ENCODE measurements around the gene COQ3. TPM values are rescaled to one million over a fixed set of nuclear protein-coding genes. Genes with fewer than 3 reads are reported as not detected.
"Not testable (repeated sequence)": the region's sequence is repeated elsewhere in the genome, so short reads cannot be mapped to it uniquely, and the experiment has no call there.

COQ3 gene
- total RNA-seq, 1 donor from 2014 or later = 12.9 TPM

- H3K27ac Mint-ChIP-seq = no peak overlapping the region
- no peaks in the 10 kb centered on the region for H3K36me3 Mint-ChIP-seq (ENCODE audit: low read depth)
- no peak for DNase-seq (ENCODE audit: low spot score)
- intact Hi-C loops (cut with micrococcal nuclease) = loop anchor here (10.0 kb wide), 1 partner anchor 497 kb away; no protein-coding TSS in a partner anchor
- H3K9me3 Mint-ChIP-seq = no peaks in the 10 kb centered on the region
- peaks cover 43% of the 10 kb centered on the region for H3K27me3 Mint-ChIP-seq (ENCODE audit: low read depth)
- H3K4me1 Mint-ChIP-seq (ENCODE audit: low read depth) = peaks cover 11% of the 10 kb centered on the region
- no peak overlapping the region for H3K4me3 Mint-ChIP-seq (ENCODE audit: low read depth)
These were observed 52.0 kb downstream of the COQ3 start for GRCh38 chr6:99341862-99342455.

- Mint-ChIP-seq H3K27me3 (ENCODE audit: low read depth) (peaks cover 25% of the 10 kb centered on the region), H3K9me3 (no peaks in the 10 kb centered on the region), H3K4me1 (ENCODE audit: low read depth) (no peaks in the 10 kb centered on the region), H3K4me3 (ENCODE audit: low read depth) (no peak overlapping the region), H3K36me3 (ENCODE audit: low read depth) (no peaks in the 10 kb centered on the region), H3K27ac (no peak overlapping the region)
- DNase-seq (ENCODE audit: low spot score) = no peak
- intact Hi-C loops (cut with micrococcal nuclease) = loop anchor here (10.0 kb wide), 2 partner anchors 177 to 247 kb away; partner anchors contain the start of gene USP45
These were observed 55.8 kb downstream of the COQ3 start for GRCh38 chr6:99338188-99338587.

- H3K27ac Mint-ChIP-seq; H3K4me1 Mint-ChIP-seq (ENCODE audit: low read depth); H3K4me3 Mint-ChIP-seq (ENCODE audit: low read depth); H3K9me3 Mint-ChIP-seq; H3K36me3 Mint-ChIP-seq (ENCODE audit: low read depth); DNase-seq (ENCODE audit: low spot score): not testable (repeated sequence)
- H3K27me3 Mint-ChIP-seq (ENCODE audit: low read depth) = peaks cover 23% of the 10 kb centered on the region
- intact Hi-C loops (cut with micrococcal nuclease) = loop anchor here (10.0 kb wide), 2 partner anchors 180 to 250 kb away; partner anchors contain the start of gene USP45
These were observed 58.7 kb downstream of the COQ3 start for GRCh38 chr6:99335298-99335697.

GRCh38 chr6:99334526-99335127 is 59.4 kb downstream of the COQ3 start:
- H3K4me1 Mint-ChIP-seq (ENCODE audit: low read depth) = peaks cover 5% of the 10 kb centered on the region
- intact Hi-C loops (cut with micrococcal nuclease) = loop anchor here (5.0 to 10.0 kb wide), 3 partner anchors 180 to 413 kb away; partner anchors contain the start of gene USP45
- H3K9me3 Mint-ChIP-seq = no peaks in the 10 kb centered on the region
- H3K4me3 Mint-ChIP-seq (ENCODE audit: low read depth) = no peak overlapping the region
- no peak overlapping the region for H3K27ac Mint-ChIP-seq
- H3K36me3 Mint-ChIP-seq (ENCODE audit: low read depth) = no peaks in the 10 kb centered on the region
- peaks cover 22% of the 10 kb centered on the region for H3K27me3 Mint-ChIP-seq (ENCODE audit: low read depth)
- no peak for DNase-seq (ENCODE audit: low spot score)

GRCh38 chr6:99333068-99333467 is 60.9 kb downstream of the COQ3 start:
- Mint-ChIP-seq H3K4me3 (ENCODE audit: low read depth) (no peak overlapping the region), H3K4me1 (ENCODE audit: low read depth) (peaks cover 5% of the 10 kb centered on the region), H3K27me3 (ENCODE audit: low read depth) (peaks cover 15% of the 10 kb centered on the region), H3K9me3 (no peaks in the 10 kb centered on the region), H3K27ac (no peak overlapping the region), H3K36me3 (ENCODE audit: low read depth) (no peaks in the 10 kb centered on the region)
- intact Hi-C loops (cut with micrococcal nuclease) = loop anchor here (5.0 to 10.0 kb wide), 3 partner anchors 182 to 414 kb away; partner anchors contain the start of gene USP45
- DNase-seq (ENCODE audit: low spot score) = no peak

- intact Hi-C loops (cut with micrococcal nuclease) = loop anchor here (5.0 to 10.0 kb wide), 3 partner anchors 183 to 416 kb away; partner anchors contain the start of gene USP45
- Mint-ChIP-seq H3K27me3 (ENCODE audit: low read depth) (peaks cover 6% of the 10 kb centered on the region), H3K36me3 (ENCODE audit: low read depth) (no peaks in the 10 kb centered on the region)
These were observed 62.5 kb downstream of the COQ3 start for GRCh38 chr6:99331531-99331930.

GRCh38 chr6:99330159-99330558 is 63.8 kb downstream of the COQ3 start:
- no peaks in the 10 kb centered on the region for H3K36me3 Mint-ChIP-seq (ENCODE audit: low read depth)
- H3K27ac Mint-ChIP-seq = no peak overlapping the region
- intact Hi-C loops (cut with micrococcal nuclease) = loop anchor here (1.0 to 10.0 kb wide), 5 partner anchors 63 to 417 kb away; partner anchors contain the start of genes PNISR and USP45
- H3K9me3 Mint-ChIP-seq = no peaks in the 10 kb centered on the region
- DNase-seq (ENCODE audit: low spot score) = peak; percentile 40
- H3K27me3 Mint-ChIP-seq (ENCODE audit: low read depth) = peaks cover 2% of the 10 kb centered on the region
- peaks cover 5% of the 10 kb centered on the region for H3K4me1 Mint-ChIP-seq (ENCODE audit: low read depth)
- no peak overlapping the region for H3K4me3 Mint-ChIP-seq (ENCODE audit: low read depth)

More at GRCh38 chr6:99331531-99331930, 62.5 kb downstream of the COQ3 start:
- Mint-ChIP-seq H3K9me3 (no peaks in the 10 kb centered on the region), H3K27ac (no peak overlapping the region), H3K4me3 (ENCODE audit: low read depth) (no peak overlapping the region), H3K4me1 (ENCODE audit: low read depth) (peaks cover 5% of the 10 kb centered on the region)
- DNase-seq (ENCODE audit: low spot score) = no peak

- H3K4me3 Mint-ChIP-seq (ENCODE audit: low read depth) = no peak overlapping the region
- DNase-seq (ENCODE audit: low spot score) = no peak
These were observed 69.0 kb downstream of the COQ3 start for GRCh38 chr6:99324996-99325395.

More at GRCh38 chr6:99324996-99325395, 69.0 kb downstream of the COQ3 start:
- H3K27ac Mint-ChIP-seq = no peak overlapping the region
- intact Hi-C loops (cut with micrococcal nuclease) = no loop called here
- no peaks in the 10 kb centered on the region for H3K36me3 Mint-ChIP-seq (ENCODE audit: low read depth)
- H3K27me3 Mint-ChIP-seq (ENCODE audit: low read depth) = peaks cover under 1% of the 10 kb centered on the region
- peaks cover 2% of the 10 kb centered on the region for H3K4me1 Mint-ChIP-seq (ENCODE audit: low read depth)
- H3K9me3 Mint-ChIP-seq = no peaks in the 10 kb centered on the region

Other genes starting within 250 kb of the COQ3 start
- gene FAXC, start 44.5 kb downstream of the COQ3 start, total RNA-seq = 0.25 TPM in 1 of 2 replicates, not detected in the other
- gene PNISR, start 31.1 kb upstream of the COQ3 start, total RNA-seq = 125 and 129 TPM in 2 replicates
- 15.6 and 16.8 TPM in 2 replicates for gene USP45, start 121.2 kb upstream of the COQ3 start, total RNA-seq
- gene CCNC, start 174.5 kb upstream of the COQ3 start, total RNA-seq = 49.2 and 52.1 TPM in 2 replicates
- not detected in 2 replicates for gene PRDM13, start 212.6 kb upstream of the COQ3 start, total RNA-seq

All from activated T-helper 2 cell treated with anti-CD3 and anti-CD28 coated beads, Interferon-gamma antibody, Interleukin-2, Interleukin-4, amounts not matched to agents 10 μg/mL and 5 μg/mL and 100 μg/mL, durations not matched to agents 14 hours and 24 hours and 36 hours (primary cell).